ENCODE measurements around the gene REEP6. TPM values are rescaled to one million over a fixed set of nuclear protein-coding genes. Genes with fewer than 3 reads are reported as not detected.

REEP6 gene
- polyA plus RNA-seq, 3 donors: 0.51 to 1.8 (median 0.81) TPM

GRCh38 chr19:1513499-1514294 is 22.7 kb downstream of the REEP6 start:
- 13% methylated on average over 38 of the region's 52 CpGs for whole genome bisulfite sequencing (ENCODE audit: insufficient coverage)
- Mint-ChIP-seq H3K4me1 (peaks cover 8% of the 10 kb centered on the region), H3K9me3 (peaks cover 8 to 20% (median 18%) of the 10 kb centered on the region in 7 donors), H3K36me3 (peaks cover under 1 to 2% of the 10 kb centered on the region in 2 donors), H3K4me3 (no peak overlapping the region), H3K27me3 (ENCODE audit: low read depth in 3 of 3) (peaks cover 38 to 78% (median 63%) of the 10 kb centered on the region in 3 donors), H3K27ac (no peak overlapping the region)
- intact Hi-C loops (cut with micrococcal nuclease): loop anchor here in 1 of 2 donors (10.0 kb wide), 1 partner anchor 69 kb away; no protein-coding TSS in a partner anchor
- H3K4me2 ChIP-seq (replicated peaks; ENCODE audit: extremely low read depth, low read length, poor library complexity, severe bottlenecking): peak overlapping the region; percentile 49
- no peaks in the 10 kb centered on the region for H3K79me2 ChIP-seq (ENCODE audit: insufficient read depth, low read length)
- H3K9me3 ChIP-seq (replicated peaks in 1 of 2; ENCODE audit: control insufficient read depth in 1 of 2, insufficient read depth in 1 of 2, low read length in 2 of 2): peaks cover 12 to 14% of the 10 kb centered on the region in 2 donors
- no peak overlapping the region for H3K27ac ChIP-seq (ENCODE audit: low read depth in 1 of 2, low read length in 2 of 2)
- TF ChIP-seq CTCF (IDR thresholded peaks at IDR 0.05): peak; percentile 78
- peaks cover 4 to 11% of the 10 kb centered on the region in 2 donors for H3K4me1 ChIP-seq (ENCODE audit: control insufficient read depth in 1 of 2, insufficient read depth in 2 of 2, low read length in 2 of 2)
- H4K20me1 ChIP-seq (ENCODE audit: insufficient read depth, low read length): no peaks in the 10 kb centered on the region
- no peak overlapping the region for H2AFZ ChIP-seq (ENCODE audit: insufficient read depth, low read depth, low read length, poor library complexity, severe bottlenecking)
- no peak overlapping the region for H3K4me3 ChIP-seq (replicated peaks in 1 of 3; ENCODE audit: low read depth in 2 of 3, low read length in 3 of 3)
- H3K27me3 ChIP-seq (ENCODE audit: control insufficient read depth in 2 of 2, insufficient read depth in 2 of 2, low read length in 2 of 2): peaks cover 2 to 49% of the 10 kb centered on the region in 2 donors
- no peaks in the 10 kb centered on the region for H3K36me3 ChIP-seq (replicated peaks in 1 of 2; ENCODE audit: control insufficient read depth in 1 of 2, insufficient read depth in 2 of 2, low read length in 2 of 2)
- peak; percentile 34 to 50 (median 49) for DNase-seq
- H3K9ac ChIP-seq (ENCODE audit: insufficient read depth, low read length, poor library complexity, severe bottlenecking): peak overlapping the region; percentile 15

- Histone ChIP-seq H2AFZ (ENCODE audit: insufficient read depth, low read depth, low read length, poor library complexity, severe bottlenecking) (no peak overlapping the region), H3K79me2 (ENCODE audit: insufficient read depth, low read length) (no peaks in the 10 kb centered on the region), H3K27ac (ENCODE audit: low read depth in 1 of 2, low read length in 2 of 2) (no peak overlapping the region), H3K36me3 (replicated peaks in 1 of 2; ENCODE audit: control insufficient read depth in 1 of 2, insufficient read depth in 2 of 2, low read length in 2 of 2) (no peaks in the 10 kb centered on the region), H3K4me2 (replicated peaks; ENCODE audit: extremely low read depth, low read length, poor library complexity, severe bottlenecking) (no peak overlapping the region), H3K27me3 (ENCODE audit: control insufficient read depth in 2 of 2, insufficient read depth in 2 of 2, low read length in 2 of 2) (peaks cover 2 to 46% of the 10 kb centered on the region in 2 donors), H3K4me3 (replicated peaks in 1 of 3; ENCODE audit: low read depth in 2 of 3, low read length in 3 of 3) (no peak overlapping the region), H3K4me1 (ENCODE audit: control insufficient read depth in 1 of 2, insufficient read depth in 2 of 2, low read length in 2 of 2) (peaks cover 4 to 11% of the 10 kb centered on the region in 2 donors), H4K20me1 (ENCODE audit: insufficient read depth, low read length) (no peaks in the 10 kb centered on the region), H3K9ac (ENCODE audit: insufficient read depth, low read length, poor library complexity, severe bottlenecking) (no peak overlapping the region), H3K9me3 (replicated peaks in 1 of 2; ENCODE audit: control insufficient read depth in 1 of 2, insufficient read depth in 1 of 2, low read length in 2 of 2) (peaks cover 9 to 14% of the 10 kb centered on the region in 2 donors)
- peaks cover 7 to 19% (median 16%) of the 10 kb centered on the region in 7 donors for H3K9me3 Mint-ChIP-seq
- intact Hi-C loops (cut with micrococcal nuclease): loop anchor here in 1 of 2 donors (10.0 kb wide), 1 partner anchor 69 kb away; no protein-coding TSS in a partner anchor
- no peak overlapping the region for H3K4me3 Mint-ChIP-seq
- no peak for TF ChIP-seq CTCF (IDR thresholded peaks at IDR 0.05)
- H3K27ac Mint-ChIP-seq: no peak overlapping the region
- H3K27me3 Mint-ChIP-seq (ENCODE audit: low read depth in 3 of 3): peaks cover 35 to 78% (median 59%) of the 10 kb centered on the region in 3 donors
- peaks cover 0 to 2% of the 10 kb centered on the region in 2 donors for H3K36me3 Mint-ChIP-seq
- H3K4me1 Mint-ChIP-seq: peaks cover 8% of the 10 kb centered on the region
- DNase-seq: no peak
- WGBS (ENCODE audit: insufficient coverage): 87% methylated on average over 3 of the region's 10 CpGs
Observed at GRCh38 chr19:1514295-1514661, 23.3 kb downstream of the REEP6 start.
